Measurements from ENCODE around the gene ADGRV1. TPM values are rescaled to one million over a fixed set of nuclear protein-coding genes. Genes with fewer than 3 reads are reported as not detected.

ADGRV1 gene
- total RNA-seq, 2 experiments from 2014 or later, result not detected

GRCh38 chr5:90987726-90988125, 429.1 kb downstream of the ADGRV1 start:
- Histone ChIP-seq H3K36me3 (ENCODE audit: insufficient read depth, low read length) (no peaks in the 10 kb centered on the region), H3K4me1 (ENCODE audit: insufficient read depth, low read length, poor library complexity, severe bottlenecking) (no peaks in the 10 kb centered on the region), H2AFZ (ENCODE audit: low read length) (no peak overlapping the region), H3K27ac (ENCODE audit: low read depth, low read length, poor library complexity, severe bottlenecking) (no peak overlapping the region), H3K4me3 (ENCODE audit: low read depth, low read length, poor library complexity, severe bottlenecking) (no peak overlapping the region), H3K4me2 (ENCODE audit: low read length) (no peak overlapping the region), H4K20me1 (ENCODE audit: insufficient read depth, low read length) (no peaks in the 10 kb centered on the region), H3K9me2 (ENCODE audit: insufficient read depth, low read length) (no peaks in the 10 kb centered on the region), H3K79me2 (ENCODE audit: insufficient read depth, low read depth, low read length) (no peaks in the 10 kb centered on the region), H3K9me3 (ENCODE audit: low read length) (no peaks in the 10 kb centered on the region)
- intact Hi-C loops (cut with micrococcal nuclease; ENCODE audit: unreplicated experiment), result no loop called here
- ChIA-PET POLR2A (interaction anchor here (0.7 kb wide), 3 partner anchors 10 to 414 kb away, joined by 3 to 4 read pairs (median 3); no protein-coding TSS in a partner anchor), CTCF (ENCODE audit: unreplicated experiment) (no interaction called here)
- TF ChIP-seq EZH2phosphoT487 (IDR thresholded peaks at IDR 0.05; ENCODE audit: borderline replicate concordance, low read depth, low read length) (no peak), CTCF (conservative IDR thresholded peaks at IDR 0.05; ENCODE audit: low read length) (no peak)
- no TSS peak for BruUV-seq (replicated peaks)
- no peak for DNase-seq (ENCODE audit: low spot score)

GRCh38 chr5:90991201-90991600, 432.6 kb downstream of the ADGRV1 start:
- Histone ChIP-seq H4K20me1 (ENCODE audit: insufficient read depth, low read length) (no peaks in the 10 kb centered on the region), H3K9me3 (ENCODE audit: low read length) (no peaks in the 10 kb centered on the region), H3K4me1 (ENCODE audit: insufficient read depth, low read length, poor library complexity, severe bottlenecking) (no peaks in the 10 kb centered on the region), H3K4me2 (ENCODE audit: low read length) (no peak overlapping the region), H3K27ac (ENCODE audit: low read depth, low read length, poor library complexity, severe bottlenecking) (no peak overlapping the region), H3K4me3 (ENCODE audit: low read depth, low read length, poor library complexity, severe bottlenecking) (no peak overlapping the region), H2AFZ (ENCODE audit: low read length) (no peak overlapping the region), H3K9me2 (ENCODE audit: insufficient read depth, low read length) (no peaks in the 10 kb centered on the region), H3K79me2 (ENCODE audit: insufficient read depth, low read depth, low read length) (no peaks in the 10 kb centered on the region), H3K36me3 (ENCODE audit: insufficient read depth, low read length) (no peaks in the 10 kb centered on the region)
- ChIA-PET POLR2A (interaction anchor here (0.6 to 1.2 kb wide), 4 partner anchors 8 to 1181 kb away, joined by 3 to 4 read pairs (median 4); no protein-coding TSS in a partner anchor), CTCF (ENCODE audit: unreplicated experiment) (no interaction called here)
- TF ChIP-seq CTCF (conservative IDR thresholded peaks at IDR 0.05; ENCODE audit: low read length), result no peak
- no peak for TF ChIP-seq EZH2phosphoT487 (IDR thresholded peaks at IDR 0.05; ENCODE audit: borderline replicate concordance, low read depth, low read length)
- no TSS peak for BruUV-seq (replicated peaks)
- intact Hi-C loops (cut with micrococcal nuclease; ENCODE audit: unreplicated experiment), result no loop called here
- DNase-seq (ENCODE audit: low spot score), result no peak

GRCh38 chr5:90994796-90995195, 436.2 kb downstream of the ADGRV1 start:
- no peaks in the 10 kb centered on the region for H3K9me2 ChIP-seq (ENCODE audit: insufficient read depth, low read length)
- POLR2A ChIA-PET, result no interaction called here
- H3K79me2 ChIP-seq (ENCODE audit: insufficient read depth, low read depth, low read length), result no peaks in the 10 kb centered on the region
- no peak overlapping the region for H3K27ac ChIP-seq (ENCODE audit: low read depth, low read length, poor library complexity, severe bottlenecking)
- intact Hi-C loops (cut with micrococcal nuclease; ENCODE audit: unreplicated experiment), result no loop called here
- no peak overlapping the region for H3K4me2 ChIP-seq (ENCODE audit: low read length)
- H3K9me3 ChIP-seq (ENCODE audit: low read length), result no peaks in the 10 kb centered on the region
- BruUV-seq (replicated peaks), result no TSS peak
- H2AFZ ChIP-seq (ENCODE audit: low read length), result no peak overlapping the region
- DNase-seq (ENCODE audit: low spot score), result no peak
- CTCF ChIA-PET (ENCODE audit: unreplicated experiment), result no interaction called here
- no peaks in the 10 kb centered on the region for H3K4me1 ChIP-seq (ENCODE audit: insufficient read depth, low read length, poor library complexity, severe bottlenecking)
- no peaks in the 10 kb centered on the region for H4K20me1 ChIP-seq (ENCODE audit: insufficient read depth, low read length)
- H3K4me3 ChIP-seq (ENCODE audit: low read depth, low read length, poor library complexity, severe bottlenecking), result no peak overlapping the region
- H3K36me3 ChIP-seq (ENCODE audit: insufficient read depth, low read length), result no peaks in the 10 kb centered on the region
- TF ChIP-seq EZH2phosphoT487 (IDR thresholded peaks at IDR 0.05; ENCODE audit: borderline replicate concordance, low read depth, low read length) (no peak), CTCF (conservative IDR thresholded peaks at IDR 0.05; ENCODE audit: low read length) (no peak)
